OCI-LY1 (cell line): ENCODE results near the gene PTPRM.

Source experiments
- EZH2 ChIP-seq: fragments of 200-600 bp; sonication (generic), shearing (Covaris generic); IDR thresholded peaks from 2 replicates; pipeline ENCODE4 v1.8.0; 2017; ENCODE audit warnings: borderline replicate concordance, mixed run types, mild to moderate bottlenecking, antibody characterized with exemption, low read length, moderate library complexity, mixed read lengths
- TF ChIP-seq, protein P1 (sequence below): fragments of 200-600 bp; sonication (generic), shearing (Covaris generic); IDR thresholded peaks from 2 replicates; pipeline ENCODE4 v1.5.1; 2017; ENCODE audit warnings: mild to moderate bottlenecking, antibody characterized with exemption, low read length, moderate library complexity, mixed read lengths

DNA sequence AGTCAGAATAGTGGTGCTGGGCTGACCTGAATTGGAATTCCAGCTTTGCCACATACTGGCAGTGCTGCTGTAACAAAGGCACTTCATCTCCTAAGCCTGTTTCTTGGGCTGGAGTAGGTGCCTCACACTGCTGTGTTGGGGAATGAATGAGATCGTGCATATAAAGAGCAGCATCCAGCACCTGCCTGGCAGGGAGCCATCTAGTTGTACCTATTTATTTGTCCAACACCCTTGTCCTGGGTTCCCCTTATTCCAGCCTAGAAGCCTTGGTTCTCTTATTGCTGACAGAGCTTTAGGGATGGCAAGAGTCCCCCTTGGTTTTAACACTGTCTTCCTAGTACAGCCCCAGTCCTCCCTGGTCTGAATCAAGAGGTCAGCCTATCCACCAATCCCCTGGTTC is 766.8 kb downstream of the PTPRM start:
- TF ChIP-seq, protein P1, sequence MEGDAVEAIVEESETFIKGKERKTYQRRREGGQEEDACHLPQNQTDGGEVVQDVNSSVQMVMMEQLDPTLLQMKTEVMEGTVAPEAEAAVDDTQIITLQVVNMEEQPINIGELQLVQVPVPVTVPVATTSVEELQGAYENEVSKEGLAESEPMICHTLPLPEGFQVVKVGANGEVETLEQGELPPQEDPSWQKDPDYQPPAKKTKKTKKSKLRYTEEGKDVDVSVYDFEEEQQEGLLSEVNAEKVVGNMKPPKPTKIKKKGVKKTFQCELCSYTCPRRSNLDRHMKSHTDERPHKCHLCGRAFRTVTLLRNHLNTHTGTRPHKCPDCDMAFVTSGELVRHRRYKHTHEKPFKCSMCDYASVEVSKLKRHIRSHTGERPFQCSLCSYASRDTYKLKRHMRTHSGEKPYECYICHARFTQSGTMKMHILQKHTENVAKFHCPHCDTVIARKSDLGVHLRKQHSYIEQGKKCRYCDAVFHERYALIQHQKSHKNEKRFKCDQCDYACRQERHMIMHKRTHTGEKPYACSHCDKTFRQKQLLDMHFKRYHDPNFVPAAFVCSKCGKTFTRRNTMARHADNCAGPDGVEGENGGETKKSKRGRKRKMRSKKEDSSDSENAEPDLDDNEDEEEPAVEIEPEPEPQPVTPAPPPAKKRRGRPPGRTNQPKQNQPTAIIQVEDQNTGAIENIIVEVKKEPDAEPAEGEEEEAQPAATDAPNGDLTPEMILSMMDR, result no peak
- no peak for TF ChIP-seq EZH2
